Prostate gland (tissue), 2 donors: Measurements from ENCODE around the gene TEAD3. TPM values are rescaled to one million over a fixed set of nuclear protein-coding genes. Genes with fewer than 3 reads are reported as not detected.
A peak's percentile ranks its signal among the peaks of the same experiment; 100 is the strongest.

ENCODE experiments used
- DNase-seq: peaks from one replicate; pipeline ENCODE4 v3.0.0-alpha.2; 2019; ENCODE audit warnings: low spot score
- H3K27ac ChIP-seq, 2 donors: fragments of 200-600 bp; sonication (generic); 2 replicates each; pipeline ENCODE4 v1.5.1; 2017 to 2019
- H3K27me3 ChIP-seq: fragments of 200-600 bp; sonication (generic); replicated peaks from 2 replicates; pipeline ENCODE4 v1.5.1; 2019; ENCODE audit not compliant: insufficient read depth
- H3K36me3 ChIP-seq, 2 donors: fragments of 200-600 bp; sonication (generic); 1 replicate in 1 of 2; 2 replicates in 1 of 2; pipeline versions ENCODE4 v1.5.1 to v1.8.1; 2017 to 2019
- H3K4me1 ChIP-seq: fragments of 200-600 bp; sonication (generic); replicated peaks from 2 replicates; pipeline ENCODE4 v1.5.1; 2019
- H3K4me3 ChIP-seq, 2 donors: fragments of 200-600 bp; sonication (generic); 2 replicates each; pipeline ENCODE4 v1.5.1; 2017 to 2019
- H3K9me3 ChIP-seq: fragments of 200-600 bp; sonication (generic); 2 replicates; pipeline ENCODE4 v1.5.1; 2017
- CTCF ChIP-seq, 4 experiments: fragments of 200-600 bp in 2 of 4; fragments of 450-650 bp in 2 of 4; sonication (generic) in 2 of 4; IDR thresholded peaks; 1 replicate in 3 of 4; 2 replicates in 1 of 4; pipeline ENCODE4 v1.5.1; 2016 to 2019; ENCODE audit warnings: antibody characterized with exemption in 4 of 4, mild to moderate bottlenecking in 2 of 4, moderate library complexity in 2 of 4
- POLR2A ChIP-seq: fragments of 450-650 bp; IDR thresholded peaks from one replicate; pipeline ENCODE4 v1.6.1; 2016; ENCODE audit warnings: antibody characterized with exemption, mild to moderate bottlenecking
- POLR2AphosphoS5 ChIP-seq: sonication (generic); formaldehyde crosslinking; IDR thresholded peaks from one replicate; pipeline ENCODE4 v1.6.1; 2017; ENCODE audit warnings: antibody characterized with exemption
- WGBS: methylation state at CpG from one replicate; pipeline ENCODE4 v1.1.5; 2018; 5-methylcytosine and 5-hydroxymethylcytosine counted together
- intact Hi-C: fragments of 100-400 bp; cut with DNase I; formaldehyde crosslinking; loops from one replicate; pipeline ENCODE4 v1.14.2; 2022
- total RNA-seq, 2 donors: library from RNA; depleted of rRNA; stranded (reverse); fragments of >200 nt; gene quantifications; one replicate each; pipeline ENCODE4 v1.1.0, GENCODE V29; 2016

TEAD3 gene
- total RNA-seq, 2 donors from 2014 or later, result 34.1 to 41.1 TPM

- Histone ChIP-seq H3K4me3 (no peak overlapping the region), H3K36me3 (no peaks in the 10 kb centered on the region), H3K27ac (no peak overlapping the region), H3K27me3 (no peaks in the 10 kb centered on the region), H3K9me3 (no peaks in the 10 kb centered on the region), H3K4me1 (no peaks in the 10 kb centered on the region)
- intact Hi-C loops, result no loop called here
- no peak for DNase-seq
- TF ChIP-seq CTCF (IDR thresholded peaks at IDR 0.05), result no peak
- TF ChIP-seq POLR2A, result no peak
- no peak for TF ChIP-seq POLR2AphosphoS5
- 76% methylated on average over 4 of the region's 4 CpGs for WGBS
Measured at GRCh38 chr6:35457907-35458306, 39.0 kb downstream of the TEAD3 start.

GRCh38 chr6:35454391-35455110 lies 42.3 kb downstream of the TEAD3 start:
- 65% methylated on average over 9 of the region's 9 CpGs for WGBS
- no peak overlapping the region for H3K4me3 ChIP-seq
- H3K27me3 ChIP-seq, result no peaks in the 10 kb centered on the region
- no peak for TF ChIP-seq CTCF (IDR thresholded peaks at IDR 0.05)
- TF ChIP-seq POLR2A, result no peak
- TF ChIP-seq POLR2AphosphoS5, result no peak
- no peaks in the 10 kb centered on the region for H3K9me3 ChIP-seq
- no peaks in the 10 kb centered on the region for H3K4me1 ChIP-seq
- peak overlapping the region in 1 of 2 donors; percentile 31 for H3K27ac ChIP-seq
- intact Hi-C loops, result loop anchor here (5.0 kb wide), 1 partner anchor 162 kb away; no protein-coding TSS in a partner anchor
- no peaks in the 10 kb centered on the region for H3K36me3 ChIP-seq
- no peak for DNase-seq

GRCh38 chr6:35453236-35453635 lies 43.6 kb downstream of the TEAD3 start:
- no peak for DNase-seq
- intact Hi-C loops, result loop anchor here (2.0 to 5.0 kb wide), 2 partner anchors 16 to 161 kb away; partner anchors contain the start of gene RPL10A
- Histone ChIP-seq H3K36me3 (no peaks in the 10 kb centered on the region), H3K9me3 (no peaks in the 10 kb centered on the region), H3K27ac (peak overlapping the region in 1 of 2 donors; percentile 78), H3K27me3 (no peaks in the 10 kb centered on the region), H3K4me3 (peak overlapping the region in 1 of 2 donors; percentile 49), H3K4me1 (no peaks in the 10 kb centered on the region)
- no peak for TF ChIP-seq POLR2AphosphoS5
- TF ChIP-seq POLR2A, result no peak
- TF ChIP-seq CTCF (IDR thresholded peaks at IDR 0.05), result no peak
- WGBS, result 7% methylated on average over 3 of the region's 3 CpGs

GRCh38 chr6:35452183-35453090 lies 44.4 kb downstream of the TEAD3 start, which contains the start of gene FANCE:
Gene FANCE, plus strand, starts transcription at chr6:35452338. Its CDS starts 208 bp downstream, at chr6:35452546.
- intact Hi-C loops, result loop anchor here (2.0 to 5.0 kb wide), 2 partner anchors 16 to 160 kb away; partner anchors contain the start of gene RPL10A
- peak in 1 of 4 experiments; percentile 23 for TF ChIP-seq CTCF (IDR thresholded peaks at IDR 0.05)
- peak; percentile 93 for TF ChIP-seq POLR2AphosphoS5
- TF ChIP-seq POLR2A, result peak; percentile 86
- peak; percentile 94 for DNase-seq
- Histone ChIP-seq H3K27me3 (no peaks in the 10 kb centered on the region), H3K4me3 (peak within 1 kb of the TSS; percentile 49 to 64), H3K36me3 (no peaks in the 10 kb centered on the region), H3K27ac (peak within 1 kb of the TSS; percentile 76 to 78), H3K4me1 (no peaks in the 10 kb centered on the region), H3K9me3 (no peaks in the 10 kb centered on the region)
- 1% methylated on average over 57 of the region's 87 CpGs for WGBS
